ENCODE data around the gene ADGRV1.
"Not testable (repeated sequence)": the region's sequence is repeated elsewhere in the genome, so short reads cannot be mapped to it uniquely, and the experiment has no call there.

DNA sequence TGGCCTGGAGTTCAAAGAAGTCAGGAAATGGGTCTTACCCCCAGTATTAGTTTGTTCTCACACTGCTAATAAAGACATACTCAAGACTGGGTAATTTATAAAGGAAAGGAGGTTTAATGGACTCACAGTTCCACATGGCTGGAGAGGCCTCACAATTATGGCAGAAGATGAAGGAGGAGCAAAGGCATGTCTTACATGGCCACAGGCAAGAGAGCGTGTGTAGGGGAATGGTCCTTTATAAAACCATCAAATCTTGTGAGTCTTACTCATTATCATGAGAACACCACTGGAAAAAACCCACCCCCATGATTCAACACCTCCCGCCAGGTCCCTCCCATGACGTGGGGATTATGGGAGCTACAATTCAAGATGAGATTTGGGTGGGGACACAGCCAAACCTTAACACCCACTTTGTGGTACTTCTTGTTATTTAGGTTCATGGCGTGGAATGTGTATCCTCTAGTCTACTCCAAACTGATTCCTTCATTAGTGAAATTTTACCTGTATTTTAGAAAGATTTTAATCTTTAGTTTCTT is 211.5 kb downstream of the ADGRV1 start:
- TF ChIP-seq, protein P1, sequence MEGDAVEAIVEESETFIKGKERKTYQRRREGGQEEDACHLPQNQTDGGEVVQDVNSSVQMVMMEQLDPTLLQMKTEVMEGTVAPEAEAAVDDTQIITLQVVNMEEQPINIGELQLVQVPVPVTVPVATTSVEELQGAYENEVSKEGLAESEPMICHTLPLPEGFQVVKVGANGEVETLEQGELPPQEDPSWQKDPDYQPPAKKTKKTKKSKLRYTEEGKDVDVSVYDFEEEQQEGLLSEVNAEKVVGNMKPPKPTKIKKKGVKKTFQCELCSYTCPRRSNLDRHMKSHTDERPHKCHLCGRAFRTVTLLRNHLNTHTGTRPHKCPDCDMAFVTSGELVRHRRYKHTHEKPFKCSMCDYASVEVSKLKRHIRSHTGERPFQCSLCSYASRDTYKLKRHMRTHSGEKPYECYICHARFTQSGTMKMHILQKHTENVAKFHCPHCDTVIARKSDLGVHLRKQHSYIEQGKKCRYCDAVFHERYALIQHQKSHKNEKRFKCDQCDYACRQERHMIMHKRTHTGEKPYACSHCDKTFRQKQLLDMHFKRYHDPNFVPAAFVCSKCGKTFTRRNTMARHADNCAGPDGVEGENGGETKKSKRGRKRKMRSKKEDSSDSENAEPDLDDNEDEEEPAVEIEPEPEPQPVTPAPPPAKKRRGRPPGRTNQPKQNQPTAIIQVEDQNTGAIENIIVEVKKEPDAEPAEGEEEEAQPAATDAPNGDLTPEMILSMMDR (IDR thresholded peaks at IDR 0.05; ENCODE audit: borderline replicate concordance, extremely low read depth, low read length, poor library complexity, severe bottlenecking): not testable (repeated sequence)
- not testable (repeated sequence) for TF ChIP-seq EZH2 (IDR thresholded peaks at IDR 0.05; ENCODE audit: borderline replicate concordance, low read depth, low read length, severe bottlenecking)

All from DND-41 (cell line).